HG03442 (cell line): ENCODE measurements around the gene AMHR2.
A peak's percentile ranks its signal among the peaks of the same experiment; 100 is the strongest.
"Not testable (repeated sequence)": the region's sequence is repeated elsewhere in the genome, so short reads cannot be mapped to it uniquely, and the experiment has no call there.

ENCODE experiments used
- ATAC-seq: cut with Tn5 transposase; IDR thresholded peaks from one replicate; pipeline ENCODE4 v1.9.1; 2021; ENCODE audit warnings: mild to moderate bottlenecking, moderate library complexity; ENCODE audit not compliant: unreplicated experiment

The AMHR2 gene

DNA sequence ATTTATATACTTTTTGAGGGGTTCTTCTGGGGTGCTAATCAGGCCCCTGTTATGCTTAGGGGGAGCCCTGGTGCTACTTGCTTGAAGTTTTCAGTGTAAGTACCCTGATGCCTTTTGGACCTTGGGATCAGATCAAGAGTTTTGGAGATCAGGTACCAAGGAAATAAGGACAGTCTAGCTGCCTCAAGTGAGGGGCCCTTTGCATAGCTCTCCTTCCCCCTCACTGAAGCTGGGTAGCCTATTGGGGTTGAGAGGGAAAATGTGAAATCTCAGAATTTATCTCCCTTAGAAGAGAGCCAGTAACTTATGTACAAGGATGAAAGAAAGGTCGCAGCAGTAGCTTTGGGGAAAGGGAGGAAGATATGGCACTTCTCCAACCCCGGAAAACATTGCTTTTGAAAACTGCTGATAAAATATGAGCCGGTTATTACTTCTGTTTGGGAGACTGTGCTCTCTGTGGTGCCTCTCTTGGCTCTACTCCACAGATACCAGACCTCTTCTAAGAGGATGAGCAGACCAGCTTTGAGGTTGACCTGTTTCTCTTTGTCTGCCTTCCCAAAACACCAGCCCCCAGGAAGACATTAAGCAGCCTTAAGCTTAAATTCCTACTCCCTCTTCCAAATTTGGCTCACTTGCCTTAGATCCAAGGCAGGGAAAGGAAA, 8.8 kb upstream of the AMHR2 start:
- ATAC-seq, result no peak

DNA sequence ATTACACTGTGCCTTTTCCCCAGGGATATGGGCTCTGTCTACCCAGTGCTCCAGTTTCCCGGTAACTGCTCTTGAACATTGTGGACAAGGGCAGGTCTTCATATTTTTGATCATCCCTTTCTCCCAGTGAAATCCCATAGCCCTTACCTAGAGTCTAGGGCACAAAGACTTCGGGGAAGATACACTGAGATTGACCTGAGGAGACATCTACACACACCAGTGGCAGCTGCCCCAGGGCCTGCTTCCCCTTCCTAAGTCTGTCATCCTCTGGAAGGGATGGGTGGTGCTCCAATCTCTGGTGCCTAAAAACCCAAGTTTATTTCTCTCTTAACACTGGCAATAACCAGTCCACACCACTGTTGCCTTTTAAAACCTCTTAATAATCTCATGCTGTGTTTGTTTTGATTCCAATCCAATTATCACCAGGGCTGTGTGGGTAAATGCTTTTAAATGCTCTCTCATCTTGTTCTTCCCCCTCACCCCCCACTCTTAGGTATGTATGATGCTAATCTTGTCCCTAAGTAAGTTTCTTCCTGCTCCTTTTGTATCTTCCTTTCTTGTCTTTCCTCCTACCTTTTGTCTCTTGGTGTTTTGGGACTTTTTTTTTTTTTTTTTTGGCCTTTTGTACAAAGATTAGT, 7.8 kb upstream of the AMHR2 start:
- ATAC-seq, result not testable (repeated sequence)

DNA sequence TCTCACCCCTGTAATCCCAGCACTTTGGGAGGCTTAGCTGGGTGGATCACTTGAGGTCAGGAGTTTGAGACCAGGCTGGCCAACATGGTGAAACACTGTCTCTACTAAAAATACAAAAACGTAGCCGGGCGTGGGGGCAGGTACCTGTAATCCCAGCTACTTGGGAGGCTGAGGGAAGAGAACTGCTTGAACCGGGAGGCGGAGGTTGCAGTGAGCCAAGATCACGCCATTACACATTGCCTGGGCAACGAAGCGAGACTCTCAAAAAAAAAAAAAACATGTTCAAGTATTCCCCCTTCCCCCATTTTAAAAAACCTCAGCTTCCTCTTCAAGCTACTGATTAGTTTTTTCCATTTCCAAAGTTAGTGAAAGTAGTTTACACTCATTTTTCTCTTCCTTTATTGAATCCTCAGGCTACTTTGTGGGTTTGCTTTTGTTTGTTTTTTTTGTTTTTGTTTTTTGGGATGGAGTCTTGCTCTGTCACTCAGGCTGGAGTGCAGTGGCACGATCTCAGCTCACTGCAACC, 6.3 kb upstream of the AMHR2 start:
- not testable (repeated sequence) for ATAC-seq

- no peak for ATAC-seq
These were observed 5.4 kb upstream of the AMHR2 start for GRCh38 chr12:53418221-53418620.

DNA sequence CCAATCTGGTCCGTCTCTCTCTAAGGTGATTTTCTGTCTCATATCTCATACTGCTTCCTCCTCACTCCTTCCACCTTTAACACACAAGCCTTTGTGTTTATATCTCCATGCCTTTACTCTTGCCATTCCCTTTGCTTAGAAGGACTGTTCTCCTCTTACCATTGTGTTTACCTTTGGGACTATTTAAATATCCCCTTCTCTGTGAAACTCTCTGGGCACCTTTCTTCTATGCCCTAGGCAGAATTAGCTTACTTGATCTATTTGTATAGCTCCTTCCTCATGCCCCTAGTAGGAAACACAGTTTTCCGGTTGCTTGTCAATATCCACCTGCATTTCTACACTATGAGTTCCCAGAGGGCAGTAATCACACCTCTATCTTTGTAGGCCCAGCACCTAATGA, 3.9 kb upstream of the AMHR2 start:
- no peak for ATAC-seq

DNA sequence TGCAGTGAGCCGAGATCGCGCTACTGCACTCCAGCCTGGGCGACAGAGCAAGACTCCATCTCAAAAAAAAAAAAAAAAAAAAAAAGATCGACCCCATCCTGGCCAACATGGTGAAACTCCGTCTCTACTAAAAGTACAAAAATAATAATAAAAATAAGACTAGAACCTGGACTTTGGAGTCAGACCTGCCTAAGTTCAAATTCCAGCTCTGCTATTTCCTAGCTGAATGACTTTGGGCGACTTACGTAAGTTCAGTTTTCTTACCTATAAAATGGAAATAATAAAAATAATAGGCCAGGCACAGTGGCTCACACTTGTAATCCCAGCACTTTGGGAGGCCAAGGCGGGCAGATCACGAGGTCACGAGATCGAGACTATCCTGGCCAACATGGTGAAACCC, 1.4 kb upstream of the AMHR2 start:
- ATAC-seq, result not testable (repeated sequence)

- no peak for ATAC-seq
These were observed 1.2 kb downstream of the AMHR2 start for GRCh38 chr12:53424626-53425514.

- ATAC-seq, result no peak
These were observed 2.0 kb downstream of the AMHR2 start for GRCh38 chr12:53425515-53426150.

- no peak for ATAC-seq
These were observed 4.4 kb downstream of the AMHR2 start for GRCh38 chr12:53427905-53428594.

DNA sequence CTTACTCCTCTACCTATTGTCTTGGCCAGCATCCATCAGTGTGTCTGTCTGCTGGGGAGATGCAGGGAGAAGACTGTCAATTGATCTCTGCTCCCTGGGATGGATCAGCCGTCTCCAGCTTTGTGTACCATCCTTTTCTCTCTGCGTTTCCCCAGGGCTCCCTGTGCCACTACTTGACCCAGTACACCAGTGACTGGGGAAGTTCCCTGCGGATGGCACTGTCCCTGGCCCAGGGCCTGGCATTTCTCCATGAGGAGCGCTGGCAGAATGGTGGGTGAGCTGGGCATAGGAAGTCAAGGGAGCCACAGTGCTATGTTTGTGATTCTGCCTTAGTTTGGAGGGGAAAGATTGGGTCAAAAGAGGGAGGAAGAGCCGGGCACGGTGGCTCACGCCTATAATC, 5.1 kb downstream of the AMHR2 start:
- ATAC-seq, result no peak

DNA sequence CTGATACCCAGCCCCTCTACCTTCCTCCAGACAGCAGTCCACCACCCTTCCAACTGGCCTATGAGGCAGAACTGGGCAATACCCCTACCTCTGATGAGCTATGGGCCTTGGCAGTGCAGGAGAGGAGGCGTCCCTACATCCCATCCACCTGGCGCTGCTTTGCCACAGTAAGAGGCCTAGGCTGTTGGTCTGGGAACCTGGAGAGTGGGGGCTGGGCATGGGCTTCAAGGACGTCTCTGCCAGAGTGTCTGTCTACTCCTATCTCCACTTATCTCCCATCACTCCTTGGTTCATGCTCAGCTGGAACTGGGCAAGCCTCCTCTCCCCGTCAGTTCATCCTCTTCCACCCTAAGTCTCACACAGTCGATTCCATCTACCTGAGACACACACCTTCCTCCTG, 6.5 kb downstream of the AMHR2 start:
- no peak for ATAC-seq

- ATAC-seq, result no peak
These were observed 7.5 kb downstream of the AMHR2 start for GRCh38 chr12:53431187-53431586.

- not testable (repeated sequence) for ATAC-seq
These were observed 11.7 kb downstream of the AMHR2 start for GRCh38 chr12:53435326-53435725.

DNA sequence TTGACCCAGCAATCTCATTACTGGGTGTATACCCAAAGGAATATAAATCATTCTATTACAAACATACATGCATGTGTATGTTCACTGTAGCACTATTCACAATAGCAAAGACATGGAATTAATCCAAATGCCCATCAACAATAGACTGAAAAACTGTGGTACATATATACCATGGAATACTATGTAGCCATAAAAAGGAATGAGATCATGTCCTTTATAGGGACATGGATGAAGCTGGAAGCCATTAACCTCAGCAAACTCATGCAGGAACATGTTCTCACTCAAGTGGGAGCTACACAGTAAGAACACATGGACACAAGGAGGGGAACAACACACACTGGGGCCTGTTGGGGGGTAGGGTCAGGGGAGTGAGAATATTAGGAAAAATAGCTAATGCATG, 15.9 kb downstream of the AMHR2 start:
- not testable (repeated sequence) for ATAC-seq

DNA sequence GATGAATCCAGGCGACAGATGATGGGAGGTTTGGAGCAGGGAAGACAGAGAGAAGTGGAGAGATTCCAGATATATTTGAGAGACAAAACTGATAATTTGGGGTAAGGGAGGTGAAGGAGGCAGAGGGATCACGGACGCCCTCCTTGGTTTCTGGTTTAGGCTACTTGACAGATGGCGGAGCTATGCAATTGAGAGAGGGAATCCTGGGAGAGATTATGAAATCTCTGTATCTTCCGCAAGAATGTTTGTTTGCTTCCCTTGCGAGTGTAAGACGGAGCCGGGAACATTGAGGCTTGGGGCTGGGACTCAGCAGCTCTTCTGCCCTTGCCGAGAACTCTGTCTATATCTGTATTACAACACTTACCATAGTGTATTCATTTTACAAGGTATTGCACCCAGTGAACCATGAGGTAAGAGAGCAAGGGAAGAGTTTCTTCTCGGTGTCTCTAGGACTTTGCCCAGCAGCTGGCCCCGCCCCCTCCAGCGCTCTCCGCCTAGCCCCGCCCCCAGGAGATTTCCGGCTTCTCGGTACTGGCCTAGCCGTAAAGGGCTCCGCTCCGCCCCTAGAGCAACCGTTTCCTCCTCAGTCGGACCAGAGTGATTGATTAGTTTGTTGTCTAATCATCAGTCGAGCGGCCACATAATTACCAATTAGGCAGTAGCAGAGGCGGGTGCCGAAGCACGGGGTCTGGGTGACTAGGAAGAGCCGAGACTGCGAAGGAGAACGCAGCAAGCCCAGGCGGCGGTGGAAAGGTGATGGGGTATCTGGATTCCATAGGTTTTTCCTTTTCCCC, 17.6 kb downstream of the AMHR2 start, which contains the start of gene PRR13:
PRR13 (plus strand) TSS at position 695 of the 794 bp plus-strand sequence. CDS start 981 bp downstream, outside the sequence.
- ATAC-seq, result peak; percentile 96

DNA sequence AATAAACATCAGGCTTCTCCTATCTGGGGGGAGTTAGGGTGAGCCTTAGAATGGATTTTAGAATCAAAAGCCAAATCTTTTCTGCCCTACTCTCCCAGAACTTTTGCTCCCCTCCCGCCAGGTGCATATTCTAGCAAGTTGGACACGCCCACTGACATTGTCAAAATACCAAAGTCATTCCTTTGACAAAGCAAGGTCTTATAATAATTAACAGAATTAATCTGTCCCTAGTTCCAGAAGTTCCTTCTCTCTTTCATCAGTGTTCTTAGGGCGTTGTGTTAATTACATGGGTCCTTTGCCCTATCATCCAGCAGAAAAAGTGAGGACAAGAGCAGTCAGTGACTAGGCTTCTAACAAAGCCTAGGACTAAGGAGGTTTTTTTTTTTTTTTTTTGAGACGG, 20.3 kb downstream of the AMHR2 start:
- no peak for ATAC-seq

DNA sequence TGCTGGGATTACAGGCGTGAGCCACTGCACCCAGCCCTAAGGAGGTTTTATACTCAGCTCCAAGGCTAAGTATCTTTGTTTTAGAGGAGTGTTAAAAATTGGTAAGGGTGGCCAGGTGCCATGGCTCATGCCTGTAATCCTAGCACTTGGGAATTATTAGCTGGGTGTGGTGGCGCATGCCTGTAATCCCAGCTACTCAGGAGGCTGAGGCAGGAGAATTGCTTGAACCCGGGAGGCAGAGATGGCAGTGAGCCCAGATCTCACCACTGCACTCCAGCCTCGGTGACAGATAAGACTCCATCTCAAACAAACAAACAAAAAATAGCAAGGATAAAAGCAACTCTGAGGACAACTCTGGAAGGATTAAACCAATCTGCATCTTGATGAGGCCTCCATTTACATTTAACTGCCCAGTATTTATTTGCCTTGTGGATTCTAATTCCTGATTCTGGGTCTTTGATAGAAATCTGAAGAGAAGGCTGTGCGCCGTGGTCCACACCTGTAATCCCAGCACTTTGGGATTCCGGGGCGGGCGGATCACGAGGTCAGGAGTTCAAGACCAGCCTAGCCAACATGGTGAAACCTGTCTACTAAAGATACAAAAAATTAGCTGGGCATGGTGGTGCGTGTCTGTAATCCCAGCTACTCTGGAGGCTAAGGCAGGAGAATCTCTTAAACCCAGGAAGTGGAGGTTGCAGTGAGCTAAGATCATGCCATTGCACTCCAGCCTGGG, 21.1 kb downstream of the AMHR2 start:
- ATAC-seq, result not testable (repeated sequence)

- no peak for ATAC-seq
These were observed 27.3 kb downstream of the AMHR2 start for GRCh38 chr12:53450936-53451335.

DNA sequence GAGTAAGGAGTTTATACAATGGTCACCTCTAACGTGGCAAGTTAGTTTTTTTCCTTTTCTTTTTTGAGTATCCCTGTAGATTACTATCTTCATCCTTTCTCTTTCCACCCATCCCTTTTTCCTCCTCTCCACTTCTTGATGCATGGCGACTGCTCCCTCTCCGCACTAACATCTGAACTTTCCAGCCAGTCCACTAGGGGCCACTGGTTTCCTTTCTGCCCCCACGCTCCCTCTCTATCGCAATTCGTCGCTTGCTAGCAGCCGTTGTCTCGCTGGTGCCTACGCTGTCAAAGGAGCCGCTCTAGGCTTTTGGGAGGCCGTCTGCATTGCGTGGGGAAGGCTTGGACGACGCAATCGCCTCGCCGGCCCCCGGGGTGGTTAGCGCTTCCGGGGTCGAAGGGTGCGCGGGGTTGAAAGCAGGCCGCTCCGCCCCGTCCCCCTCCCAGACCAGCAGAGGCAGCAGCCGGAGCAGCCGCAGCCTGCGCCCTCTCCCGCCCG, 28.1 kb downstream of the AMHR2 start, which contains the start of gene PCBP2:
PCBP2 (plus strand) TSS at position 442 of the 498 bp plus-strand sequence. CDS start 2,699 bp downstream, outside the sequence.
- peak; percentile 96 for ATAC-seq
